OCI-LY7 (cell line): ENCODE data around the gene CHML.

Source experiments
- EZH2phosphoT487 ChIP-seq: fragments of 200-600 bp; sonication (generic); IDR thresholded peaks from 2 replicates; pipeline ENCODE4 v1.6.1; 2018; ENCODE audit warnings: low read depth, borderline replicate concordance, mild to moderate bottlenecking, mixed run types, antibody characterized with exemption, low read length, moderate library complexity, mixed read lengths
- TF ChIP-seq, protein P1 (sequence below): fragments of 200-600 bp; sonication (generic); conservative IDR thresholded peaks from 2 replicates; pipeline ENCODE4 v1.5.1; 2014; ENCODE audit warnings: mild to moderate bottlenecking, antibody characterized with exemption, low read length, moderate library complexity, mixed read lengths

DNA sequence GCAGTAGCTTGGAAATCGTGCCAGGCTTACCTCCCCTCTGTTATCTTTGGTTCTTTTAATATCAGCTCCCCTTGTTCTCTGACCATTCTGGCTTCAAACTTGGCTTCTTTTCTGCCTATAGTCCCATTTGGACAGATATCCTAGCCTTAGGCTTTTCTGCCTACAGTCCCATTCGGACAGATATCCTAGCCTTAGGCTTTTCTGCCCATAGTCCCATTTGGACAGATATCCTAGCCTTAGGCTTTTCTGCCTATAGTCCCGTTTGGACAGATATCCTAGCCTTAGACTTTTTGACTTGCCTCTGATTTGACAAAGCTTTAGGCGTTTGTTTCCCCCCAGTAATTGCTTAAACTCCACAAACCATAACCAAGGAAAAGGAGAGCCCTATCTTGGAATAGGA, 25.6 kb downstream of the CHML start:
- TF ChIP-seq, protein P1, sequence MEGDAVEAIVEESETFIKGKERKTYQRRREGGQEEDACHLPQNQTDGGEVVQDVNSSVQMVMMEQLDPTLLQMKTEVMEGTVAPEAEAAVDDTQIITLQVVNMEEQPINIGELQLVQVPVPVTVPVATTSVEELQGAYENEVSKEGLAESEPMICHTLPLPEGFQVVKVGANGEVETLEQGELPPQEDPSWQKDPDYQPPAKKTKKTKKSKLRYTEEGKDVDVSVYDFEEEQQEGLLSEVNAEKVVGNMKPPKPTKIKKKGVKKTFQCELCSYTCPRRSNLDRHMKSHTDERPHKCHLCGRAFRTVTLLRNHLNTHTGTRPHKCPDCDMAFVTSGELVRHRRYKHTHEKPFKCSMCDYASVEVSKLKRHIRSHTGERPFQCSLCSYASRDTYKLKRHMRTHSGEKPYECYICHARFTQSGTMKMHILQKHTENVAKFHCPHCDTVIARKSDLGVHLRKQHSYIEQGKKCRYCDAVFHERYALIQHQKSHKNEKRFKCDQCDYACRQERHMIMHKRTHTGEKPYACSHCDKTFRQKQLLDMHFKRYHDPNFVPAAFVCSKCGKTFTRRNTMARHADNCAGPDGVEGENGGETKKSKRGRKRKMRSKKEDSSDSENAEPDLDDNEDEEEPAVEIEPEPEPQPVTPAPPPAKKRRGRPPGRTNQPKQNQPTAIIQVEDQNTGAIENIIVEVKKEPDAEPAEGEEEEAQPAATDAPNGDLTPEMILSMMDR: no peak
- no peak for TF ChIP-seq EZH2phosphoT487
